ENCODE measurements around the gene SCRG1. TPM values are rescaled to one million over a fixed set of nuclear protein-coding genes. Genes with fewer than 3 reads are reported as not detected.

Gene SCRG1
- total RNA-seq, 2 experiments from 2014 or later: not detected

DNA sequence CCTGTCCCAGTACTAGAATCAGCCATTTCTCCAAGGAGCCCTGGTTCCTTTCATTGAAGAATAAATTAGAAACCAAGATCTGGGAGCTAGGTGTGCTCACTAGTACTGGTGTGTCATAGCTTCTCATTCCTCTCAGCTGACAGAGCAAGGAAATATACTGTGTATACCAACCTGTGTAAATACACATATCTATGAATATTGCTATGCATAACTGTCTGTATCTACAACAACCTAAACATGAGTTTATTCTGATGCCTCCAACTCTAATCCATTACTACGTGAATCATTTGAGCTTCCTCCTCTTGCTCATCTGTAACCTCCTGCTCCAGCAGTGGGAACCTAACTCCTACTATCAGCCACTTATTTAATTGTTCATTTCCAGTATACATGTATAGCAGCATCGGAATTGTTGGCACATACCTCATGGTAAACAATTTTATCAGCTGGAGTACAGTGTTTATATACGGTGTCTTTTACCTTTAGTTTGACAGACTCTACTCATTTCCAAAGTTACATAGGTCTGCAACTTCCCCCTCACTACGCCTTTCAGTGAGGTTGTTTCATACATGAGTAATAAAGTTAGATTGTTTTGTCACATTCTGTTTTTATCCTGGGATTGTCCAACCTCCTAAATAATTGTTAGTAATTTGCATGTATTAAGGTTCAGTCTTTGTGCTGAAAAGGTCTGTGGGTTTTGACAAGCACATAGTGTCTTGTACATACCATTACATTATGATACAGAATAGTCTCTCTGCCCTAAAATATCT lies 7.1 kb upstream of the SCRG1 start:
- Mint-ChIP-seq H3K27ac (no peak overlapping the region), H3K4me1 (ENCODE audit: low read depth) (peaks cover 9% of the 10 kb centered on the region), H3K9me3 (ENCODE audit: insufficient read depth) (no peaks in the 10 kb centered on the region), H3K4me3 (no peak overlapping the region), H3K27me3 (ENCODE audit: low read depth) (no peaks in the 10 kb centered on the region), H3K36me3 (ENCODE audit: low read depth) (no peaks in the 10 kb centered on the region)
- DNase-seq: no peak
- no peak for ATAC-seq
- CTCF ChIA-PET: interaction anchor here (0.6 to 1.5 kb wide), 5 partner anchors 10 to 116 kb away, joined by 3 to 6 read pairs (median 3); no protein-coding TSS in a partner anchor
- POLR2A ChIA-PET: no interaction called here

DNA sequence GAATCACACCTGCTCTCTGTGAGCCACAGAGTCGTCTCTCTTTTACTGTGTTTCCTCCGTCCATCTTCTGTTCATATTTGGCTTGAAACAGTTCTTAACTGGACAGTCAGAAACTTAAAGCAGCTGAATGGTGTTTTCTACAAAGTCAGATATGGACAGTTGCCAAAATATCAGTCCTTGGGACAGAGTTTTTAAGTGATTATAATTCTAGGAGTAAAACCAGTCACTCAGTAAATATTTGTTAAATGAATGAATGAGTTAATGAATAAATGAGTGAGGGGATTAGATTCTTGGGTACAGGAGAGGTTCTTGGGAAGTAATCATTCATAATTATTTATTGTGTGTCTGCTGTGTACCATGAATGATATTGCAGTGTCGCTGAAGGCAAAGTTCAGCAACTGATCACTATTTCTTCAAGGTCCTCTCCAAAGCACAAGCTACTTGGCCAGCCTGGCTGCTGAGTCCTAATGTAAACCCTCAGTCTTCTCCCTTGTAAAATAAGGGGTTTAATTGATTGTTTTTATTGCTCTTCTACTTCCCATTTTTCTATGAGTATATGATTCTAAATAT lies 5.5 kb upstream of the SCRG1 start:
- CTCF ChIA-PET: interaction anchor here (0.6 to 1.1 kb wide), 4 partner anchors 11 to 114 kb away, joined by 3 to 5 read pairs (median 3); no protein-coding TSS in a partner anchor
- Mint-ChIP-seq H3K27me3 (ENCODE audit: low read depth) (no peaks in the 10 kb centered on the region), H3K36me3 (ENCODE audit: low read depth) (no peaks in the 10 kb centered on the region), H3K4me3 (no peak overlapping the region), H3K9me3 (ENCODE audit: insufficient read depth) (no peaks in the 10 kb centered on the region), H3K4me1 (ENCODE audit: low read depth) (peaks cover 9% of the 10 kb centered on the region), H3K27ac (no peak overlapping the region)
- ATAC-seq (no peak), DNase-seq (no peak)
- POLR2A ChIA-PET: no interaction called here

DNA sequence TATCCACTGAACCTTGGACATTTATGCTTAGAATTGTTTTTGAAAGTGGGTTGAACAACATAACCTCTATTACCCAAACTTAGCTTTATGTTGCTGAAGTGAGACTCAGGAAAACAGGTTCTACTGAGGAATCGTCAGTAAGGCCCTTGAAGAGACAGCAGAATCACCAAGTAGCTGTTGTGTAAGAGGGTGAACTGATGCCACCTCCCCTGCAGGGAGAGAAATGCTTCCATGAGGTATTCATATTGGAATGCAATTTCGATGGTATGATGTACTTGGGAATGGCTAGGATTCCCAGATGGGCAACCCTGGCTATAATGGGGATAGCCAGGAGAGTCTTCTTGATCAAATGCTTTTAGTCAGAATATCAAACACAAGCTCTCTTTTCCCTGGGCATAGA lies 4.1 kb upstream of the SCRG1 start:
- ATAC-seq: no peak
- no peak for DNase-seq
- peaks cover 2% of the 10 kb centered on the region for H3K27me3 Mint-ChIP-seq (ENCODE audit: low read depth)

DNA sequence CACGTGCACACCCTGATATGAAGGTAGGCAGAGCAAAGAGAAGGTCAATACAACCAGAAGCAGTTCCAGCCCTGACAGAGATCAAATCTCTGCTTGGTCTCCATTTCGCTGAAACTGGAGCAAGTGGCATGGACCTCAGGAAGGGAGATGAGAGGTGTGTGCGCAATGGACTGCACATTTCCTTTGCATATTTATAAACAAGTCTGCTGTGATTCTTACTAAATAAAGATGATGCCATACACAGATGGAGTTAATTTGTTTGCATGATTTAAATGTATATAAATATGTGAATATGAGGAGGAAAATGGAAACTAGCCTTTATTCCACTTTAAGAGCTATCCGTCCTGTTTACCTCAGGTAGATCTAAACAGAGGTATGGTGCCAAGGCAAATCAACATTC lies 2.1 kb upstream of the SCRG1 start:
- H3K27me3 Mint-ChIP-seq (ENCODE audit: low read depth): peaks cover 4% of the 10 kb centered on the region
- CTCF ChIA-PET: interaction anchor here (1.8 to 2.2 kb wide), 2 partner anchors 10 to 99 kb away, joined by 4 to 13 read pairs; no protein-coding TSS in a partner anchor
- H3K36me3 Mint-ChIP-seq (ENCODE audit: low read depth): no peaks in the 10 kb centered on the region
- H3K4me1 Mint-ChIP-seq (ENCODE audit: low read depth): peaks cover 8% of the 10 kb centered on the region
- POLR2A ChIA-PET: no interaction called here
- DNase-seq (no peak), ATAC-seq (no peak)
- H3K27ac Mint-ChIP-seq: no peak overlapping the region
- H3K9me3 Mint-ChIP-seq (ENCODE audit: insufficient read depth): no peaks in the 10 kb centered on the region
- H3K4me3 Mint-ChIP-seq: no peak overlapping the region

More for the DNA sequence above, 4.1 kb upstream of the SCRG1 start:
- H3K4me3 Mint-ChIP-seq: no peak overlapping the region
- CTCF ChIA-PET: interaction anchor here (0.9 to 2.2 kb wide), 3 partner anchors 12 to 101 kb away, joined by 3 to 13 read pairs (median 4); no protein-coding TSS in a partner anchor
- H3K27ac Mint-ChIP-seq: no peak overlapping the region
- H3K9me3 Mint-ChIP-seq (ENCODE audit: insufficient read depth): no peaks in the 10 kb centered on the region
- POLR2A ChIA-PET: interaction anchor here (1.5 kb wide), 1 partner anchor 75 kb away, joined by 4 read pairs; no protein-coding TSS in a partner anchor
- no peaks in the 10 kb centered on the region for H3K36me3 Mint-ChIP-seq (ENCODE audit: low read depth)
- peaks cover 9% of the 10 kb centered on the region for H3K4me1 Mint-ChIP-seq (ENCODE audit: low read depth)

DNA sequence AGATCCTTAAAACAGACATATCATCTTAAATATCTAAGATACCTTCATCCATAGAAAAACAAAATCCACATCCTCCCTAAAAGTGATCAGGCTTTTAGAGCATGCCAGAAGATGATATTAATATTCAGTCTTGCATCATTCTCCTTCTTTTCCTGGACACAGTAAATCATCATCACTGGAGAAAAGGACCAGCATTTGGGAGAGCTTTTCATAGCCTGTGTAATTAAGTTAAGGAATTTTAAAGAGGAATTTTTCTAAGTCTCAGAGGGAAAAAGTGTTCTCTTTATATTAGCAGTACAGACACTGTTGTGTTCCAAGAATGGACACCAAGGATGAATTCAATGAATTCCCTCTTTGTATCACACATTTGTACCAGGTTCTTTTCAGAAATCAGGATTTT lies 696 bp downstream of the SCRG1 start:
- ChIA-PET CTCF (interaction anchor here (1.3 to 1.8 kb wide), 3 partner anchors 9 to 23 kb away, joined by 3 to 5 read pairs (median 3); no protein-coding TSS in a partner anchor), POLR2A (interaction anchor here (0.9 kb wide), 1 partner anchor 64 kb away, joined by 4 read pairs; the partner anchor contains the start of gene HMGB2)
- DNase-seq (no peak), ATAC-seq (no peak)
- Mint-ChIP-seq H3K27me3 (ENCODE audit: low read depth) (peaks cover 7% of the 10 kb centered on the region), H3K36me3 (ENCODE audit: low read depth) (no peaks in the 10 kb centered on the region), H3K4me3 (no peak overlapping the region), H3K4me1 (ENCODE audit: low read depth) (peaks cover 3% of the 10 kb centered on the region), H3K9me3 (ENCODE audit: insufficient read depth) (no peaks in the 10 kb centered on the region), H3K27ac (no peak overlapping the region)

DNA sequence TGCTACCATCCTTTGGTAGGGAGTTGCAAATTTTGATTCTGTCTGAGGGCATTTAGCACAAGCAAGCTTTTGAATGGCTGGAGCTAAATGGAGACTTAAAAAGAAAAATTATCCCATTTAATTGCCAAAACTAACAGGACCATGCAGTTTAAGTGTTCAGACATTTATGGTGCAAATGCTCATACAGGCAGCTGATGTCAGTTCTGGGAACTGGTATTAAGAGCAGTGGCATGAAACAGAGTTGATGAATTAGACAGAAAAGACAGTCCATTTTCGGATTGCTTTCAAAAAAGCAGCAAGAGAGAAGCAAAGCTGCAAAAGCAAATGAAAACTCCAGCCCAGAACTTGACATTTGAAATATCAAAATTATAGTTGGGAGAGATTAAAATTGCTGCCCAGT lies 1.3 kb downstream of the SCRG1 start:
- H3K4me3 Mint-ChIP-seq: no peak overlapping the region
- no peak for ATAC-seq
- DNase-seq: no peak
- H3K36me3 Mint-ChIP-seq (ENCODE audit: low read depth): no peaks in the 10 kb centered on the region
- POLR2A ChIA-PET: interaction anchor here (0.9 kb wide), 1 partner anchor 64 kb away, joined by 4 read pairs; the partner anchor contains the start of gene HMGB2
- no peaks in the 10 kb centered on the region for H3K9me3 Mint-ChIP-seq (ENCODE audit: insufficient read depth)
- CTCF ChIA-PET: interaction anchor here (1.1 to 1.4 kb wide), 3 partner anchors 22 to 35 kb away, joined by 3 read pairs; no protein-coding TSS in a partner anchor
- peaks cover 7% of the 10 kb centered on the region for H3K27me3 Mint-ChIP-seq (ENCODE audit: low read depth)
- H3K4me1 Mint-ChIP-seq (ENCODE audit: low read depth): peaks cover 3% of the 10 kb centered on the region
- H3K27ac Mint-ChIP-seq: no peak overlapping the region

DNA sequence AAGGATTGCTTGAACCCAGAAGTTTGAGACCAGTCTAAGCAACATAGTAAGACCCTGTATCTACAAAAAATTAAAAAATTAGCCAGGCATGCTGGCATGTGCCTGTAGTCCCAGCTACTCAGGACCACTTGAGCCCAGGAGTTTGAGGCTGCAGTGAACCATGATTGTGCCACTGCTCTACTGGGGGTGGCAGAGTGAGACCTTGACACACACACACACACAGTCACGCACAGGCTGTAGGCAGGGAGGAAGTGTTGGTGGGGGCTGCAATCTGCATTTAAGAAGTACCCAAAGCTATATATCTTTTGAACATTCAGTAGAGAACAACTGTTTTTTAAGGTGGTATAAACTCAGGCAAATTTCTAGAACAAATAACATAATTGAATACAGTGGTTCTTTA lies 7.2 kb downstream of the SCRG1 start:
- H3K27ac Mint-ChIP-seq: no peak overlapping the region
- ATAC-seq: no peak
- H3K4me1 Mint-ChIP-seq (ENCODE audit: low read depth): no peaks in the 10 kb centered on the region
- ChIA-PET POLR2A (no interaction called here), CTCF (interaction anchor here (1.8 kb wide), 1 partner anchor 10 kb away, joined by 4 read pairs; no protein-coding TSS in a partner anchor)
- peaks cover 7% of the 10 kb centered on the region for H3K27me3 Mint-ChIP-seq (ENCODE audit: low read depth)
- no peaks in the 10 kb centered on the region for H3K9me3 Mint-ChIP-seq (ENCODE audit: insufficient read depth)
- H3K4me3 Mint-ChIP-seq: no peak overlapping the region
- no peaks in the 10 kb centered on the region for H3K36me3 Mint-ChIP-seq (ENCODE audit: low read depth)
- no peak for DNase-seq

DNA sequence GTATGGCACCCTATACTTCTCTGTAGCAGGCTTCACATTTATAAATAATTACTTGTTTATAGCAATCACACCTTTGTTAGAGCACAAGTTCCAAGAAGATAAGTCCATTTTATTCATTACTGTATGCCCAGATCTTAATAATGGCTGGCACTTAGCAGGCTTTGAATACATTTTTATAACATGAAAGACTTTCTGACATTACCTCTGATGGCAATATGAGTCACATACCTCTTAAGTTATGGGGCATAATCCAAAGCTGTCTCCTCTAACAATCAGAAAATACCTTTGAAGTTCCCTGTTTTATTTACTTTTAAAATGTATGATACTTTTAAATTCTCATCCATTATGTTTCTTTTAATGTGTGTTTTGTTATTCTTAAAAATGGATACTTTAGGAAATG lies 12.2 kb downstream of the SCRG1 start:
- DNase-seq: no peak
- ChIA-PET POLR2A (no interaction called here), CTCF (interaction anchor here (0.9 to 1.4 kb wide), 2 partner anchors 9 to 85 kb away, joined by 3 to 4 read pairs; no protein-coding TSS in a partner anchor)

DNA sequence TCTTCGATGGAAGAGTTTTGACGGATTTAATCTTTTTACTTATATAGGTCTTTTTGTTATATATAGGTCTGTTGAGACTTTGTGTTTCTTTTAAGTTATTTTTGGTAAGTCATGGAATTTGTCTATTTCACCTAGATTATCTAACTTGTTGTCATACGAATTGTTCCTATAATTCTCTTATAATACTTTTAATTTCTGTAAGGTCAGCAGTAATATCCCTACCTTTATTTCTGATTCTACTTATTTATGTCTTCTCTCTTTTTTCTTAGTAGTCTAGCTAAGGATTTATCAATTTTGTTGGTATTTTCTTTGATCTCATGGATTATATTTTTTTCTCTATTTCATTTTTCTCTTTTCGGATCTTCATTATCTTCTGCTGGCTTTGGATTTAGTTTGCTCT lies 16.6 kb downstream of the SCRG1 start:
- POLR2A ChIA-PET: no interaction called here
- CTCF ChIA-PET: no interaction called here
- no peak overlapping the region for H3K4me3 Mint-ChIP-seq
- H3K36me3 Mint-ChIP-seq (ENCODE audit: low read depth): peaks cover 2% of the 10 kb centered on the region
- DNase-seq (no peak), ATAC-seq (no peak)
- no peak overlapping the region for H3K27ac Mint-ChIP-seq
- no peaks in the 10 kb centered on the region for H3K9me3 Mint-ChIP-seq (ENCODE audit: insufficient read depth)
- H3K4me1 Mint-ChIP-seq (ENCODE audit: low read depth): no peaks in the 10 kb centered on the region
- H3K27me3 Mint-ChIP-seq (ENCODE audit: low read depth): peaks cover 12% of the 10 kb centered on the region

More for the DNA sequence above, 12.2 kb downstream of the SCRG1 start:
- no peak overlapping the region for H3K4me3 Mint-ChIP-seq
- no peaks in the 10 kb centered on the region for H3K36me3 Mint-ChIP-seq (ENCODE audit: low read depth)
- H3K27me3 Mint-ChIP-seq (ENCODE audit: low read depth): peaks cover 6% of the 10 kb centered on the region
- no peaks in the 10 kb centered on the region for H3K4me1 Mint-ChIP-seq (ENCODE audit: low read depth)
- no peaks in the 10 kb centered on the region for H3K9me3 Mint-ChIP-seq (ENCODE audit: insufficient read depth)
- H3K27ac Mint-ChIP-seq: no peak overlapping the region
- no peak for ATAC-seq

DNA sequence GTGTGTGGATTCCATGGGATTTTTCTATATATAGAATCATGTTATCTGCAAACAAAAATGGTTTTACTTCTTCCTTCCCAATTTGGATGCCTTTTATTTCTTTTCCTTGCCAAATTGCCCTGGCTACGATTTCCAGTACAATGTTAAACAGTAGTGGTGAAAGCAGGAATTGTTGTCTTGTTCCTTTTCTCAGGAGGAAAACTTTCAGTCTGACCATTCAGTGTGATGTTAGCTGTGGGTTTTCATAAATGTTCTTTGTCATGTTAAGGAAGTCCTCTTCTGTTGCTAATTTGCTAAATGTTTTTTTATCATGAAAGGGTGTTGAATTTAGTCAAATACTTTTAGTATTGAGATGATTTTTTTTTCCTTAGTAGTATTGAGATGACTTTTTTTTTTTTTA lies 17.3 kb downstream of the SCRG1 start:
- POLR2A ChIA-PET: interaction anchor here (1.0 kb wide), 1 partner anchor 47 kb away, joined by 3 read pairs; the partner anchor contains the start of gene HMGB2
- H3K9me3 Mint-ChIP-seq (ENCODE audit: insufficient read depth): no peaks in the 10 kb centered on the region

DNA sequence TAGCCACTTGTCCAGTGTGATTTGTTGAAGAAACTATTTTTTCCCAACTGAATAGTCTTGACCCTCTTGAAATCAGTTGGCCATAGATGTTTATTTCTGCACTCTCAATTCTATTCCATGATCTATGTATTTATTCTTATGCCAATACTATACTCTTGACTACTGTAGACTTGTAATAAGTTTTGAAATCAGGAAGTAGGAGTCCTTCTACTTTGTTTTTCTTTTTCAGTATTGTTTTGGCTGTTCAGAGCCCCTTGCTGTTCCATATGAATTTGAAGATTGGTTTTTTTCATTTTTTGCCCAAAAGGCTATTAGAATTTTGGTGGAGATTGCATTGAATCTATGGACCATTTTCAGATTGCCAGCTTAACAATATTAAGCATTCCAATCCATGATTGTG lies 17.9 kb downstream of the SCRG1 start:
- Mint-ChIP-seq H3K27me3 (ENCODE audit: low read depth) (peaks cover 12% of the 10 kb centered on the region), H3K4me3 (no peak overlapping the region), H3K9me3 (ENCODE audit: insufficient read depth) (no peaks in the 10 kb centered on the region), H3K4me1 (ENCODE audit: low read depth) (no peaks in the 10 kb centered on the region), H3K27ac (no peak overlapping the region), H3K36me3 (ENCODE audit: low read depth) (peaks cover 4% of the 10 kb centered on the region)
- DNase-seq: no peak
- no peak for ATAC-seq
- CTCF ChIA-PET: no interaction called here
- POLR2A ChIA-PET: interaction anchor here (1.0 kb wide), 1 partner anchor 47 kb away, joined by 3 read pairs; the partner anchor contains the start of gene HMGB2

More for the DNA sequence above, 17.3 kb downstream of the SCRG1 start:
- DNase-seq: no peak
- H3K27me3 Mint-ChIP-seq (ENCODE audit: low read depth): peaks cover 12% of the 10 kb centered on the region
- ATAC-seq: no peak
- peaks cover 2% of the 10 kb centered on the region for H3K36me3 Mint-ChIP-seq (ENCODE audit: low read depth)
- no peaks in the 10 kb centered on the region for H3K4me1 Mint-ChIP-seq (ENCODE audit: low read depth)
- H3K4me3 Mint-ChIP-seq: no peak overlapping the region
- H3K27ac Mint-ChIP-seq: no peak overlapping the region
- CTCF ChIA-PET: no interaction called here

DNA sequence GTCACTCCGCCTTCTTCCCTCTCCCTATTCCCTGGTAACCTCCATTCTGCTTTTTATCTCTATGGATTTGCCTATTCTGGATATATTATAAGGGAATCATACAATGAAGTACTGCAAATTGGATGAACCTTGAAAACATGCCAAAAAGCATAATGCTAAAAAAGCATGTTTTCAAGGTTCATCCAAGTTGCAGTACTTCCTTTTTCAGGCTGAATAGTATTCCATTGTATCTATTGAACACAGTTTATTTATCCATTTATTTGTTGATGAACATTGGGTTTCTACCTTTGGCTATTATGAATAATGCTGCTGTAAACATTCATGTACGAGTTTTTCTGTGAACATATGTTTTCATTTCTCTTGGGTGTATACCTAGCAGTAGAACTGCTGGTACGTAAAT lies 19.0 kb downstream of the SCRG1 start:
- DNase-seq (no peak), ATAC-seq (no peak)
- Mint-ChIP-seq H3K27me3 (ENCODE audit: low read depth) (peaks cover 12% of the 10 kb centered on the region), H3K27ac (no peak overlapping the region), H3K4me1 (ENCODE audit: low read depth) (no peaks in the 10 kb centered on the region), H3K36me3 (ENCODE audit: low read depth) (peaks cover 6% of the 10 kb centered on the region), H3K4me3 (no peak overlapping the region), H3K9me3 (ENCODE audit: insufficient read depth) (no peaks in the 10 kb centered on the region)
- ChIA-PET POLR2A (interaction anchor here (0.6 kb wide), 1 partner anchor 19 kb away, joined by 4 read pairs; no protein-coding TSS in a partner anchor), CTCF (no interaction called here)
